GM12865 (cell line): ENCODE measurements around the gene PARD6G.

Experiments
- DNase-seq: peaks from one replicate; pipeline ENCODE4 v3.0.0; 2010; ENCODE audit warnings: low read depth
- H3K4me3 ChIP-seq: 2 replicates; pipeline ENCODE4 v1.5.1; 2011; ENCODE audit warnings: mild to moderate bottlenecking, low read depth, low read length, control low read depth
- CTCF ChIP-seq: IDR thresholded peaks from 2 replicates; pipeline ENCODE4 v1.5.1; 2011; ENCODE audit warnings: low read length, control low read depth, low read depth, inconsistent platforms; ENCODE audit not compliant: insufficient read depth; ENCODE audit errors: missing control alignments

The PARD6G gene

DNA sequence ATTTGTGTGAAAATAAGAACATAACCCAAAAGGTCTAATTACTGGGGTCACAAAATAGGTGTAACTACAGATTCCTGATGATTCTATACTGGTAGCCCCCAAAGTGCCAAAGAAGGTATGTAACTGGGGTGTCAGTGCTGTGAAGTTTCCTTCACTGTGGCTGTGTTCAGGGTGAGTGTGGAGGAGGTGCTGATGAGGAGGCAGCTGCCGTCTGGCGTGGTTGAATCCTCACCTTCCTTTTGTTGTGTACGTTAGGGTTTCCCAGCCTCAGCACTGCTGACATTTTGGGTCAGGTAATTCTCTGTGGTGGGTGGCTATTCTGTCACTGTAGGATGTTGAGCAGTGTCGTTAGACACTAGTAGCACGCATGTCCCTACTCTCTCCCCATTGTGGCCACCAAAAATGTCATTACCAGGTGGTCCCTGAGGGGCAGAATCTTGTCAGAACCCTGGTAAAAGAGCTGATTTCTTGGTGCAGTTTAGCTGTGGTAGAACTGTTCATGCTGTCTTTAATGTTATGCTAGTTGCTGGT lies 106.8 kb downstream of the PARD6G start:
- no peak for DNase-seq
- H3K4me3 ChIP-seq = no peak overlapping the region
- TF ChIP-seq CTCF = no peak

- DNase-seq = no peak
- TF ChIP-seq CTCF = no peak
- H3K4me3 ChIP-seq = no peak overlapping the region
Observed at GRCh38 chr18:80137976-80138375, 109.3 kb downstream of the PARD6G start.

- DNase-seq = no peak
- no peak for TF ChIP-seq CTCF
- no peak overlapping the region for H3K4me3 ChIP-seq
Observed at GRCh38 chr18:80137137-80137536, 110.2 kb downstream of the PARD6G start.

DNA sequence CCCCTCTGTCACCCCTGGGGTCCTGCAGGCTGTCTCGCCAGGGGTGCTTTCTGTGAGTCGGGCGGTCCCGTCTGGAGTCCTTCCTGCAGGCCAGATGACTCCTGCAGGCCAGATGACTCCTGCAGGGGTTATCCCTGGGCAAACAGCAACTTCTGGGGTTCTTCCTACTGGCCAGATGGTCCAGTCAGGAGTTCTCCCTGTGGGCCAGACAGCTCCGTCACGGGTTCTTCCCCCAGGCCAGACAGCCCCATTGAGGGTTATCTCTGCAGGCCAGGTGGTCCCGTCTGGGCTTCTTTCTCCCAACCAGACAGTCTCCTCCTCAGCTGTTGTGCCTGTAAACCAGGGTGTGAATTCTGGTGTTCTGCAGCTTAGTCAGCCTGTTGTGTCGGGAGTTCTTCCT lies 110.6 kb downstream of the PARD6G start:
- no peak for DNase-seq
- TF ChIP-seq CTCF = no peak
- H3K4me3 ChIP-seq = no peak overlapping the region

DNA sequence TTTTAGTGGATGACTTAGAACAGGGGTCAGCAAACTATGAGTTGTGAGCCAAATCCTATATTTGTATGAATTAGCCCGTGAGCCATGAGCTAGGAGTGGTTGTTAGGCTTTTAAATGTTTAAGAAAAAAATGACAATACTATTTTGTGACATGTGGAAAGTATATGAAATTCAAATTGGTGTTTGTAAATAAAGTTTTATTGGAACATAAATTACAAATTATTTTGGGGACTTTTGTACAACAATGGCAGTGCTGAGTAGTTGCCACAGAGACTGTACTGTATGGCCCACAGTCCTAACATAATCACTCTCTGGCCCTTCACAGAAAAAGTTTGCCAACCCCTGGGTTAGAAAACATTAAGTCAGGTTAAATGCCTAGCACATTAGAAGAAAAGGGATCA lies 112.2 kb downstream of the PARD6G start:
- TF ChIP-seq CTCF = no peak
- no peak for DNase-seq
- H3K4me3 ChIP-seq = no peak overlapping the region

- DNase-seq = no peak
- no peak for TF ChIP-seq CTCF
- H3K4me3 ChIP-seq = no peak overlapping the region
Observed at GRCh38 chr18:80133124-80133523, 114.2 kb downstream of the PARD6G start.

- no peak for TF ChIP-seq CTCF
- no peak overlapping the region for H3K4me3 ChIP-seq
- DNase-seq = no peak
Observed at GRCh38 chr18:80132180-80132812, 115.0 kb downstream of the PARD6G start.
